SK-N-SH treated with all-trans-retinoic acid at 6 μM for 48 hours (cell line): ENCODE results near the gene NR2E3.
"Not testable (repeated sequence)": the region's sequence is repeated elsewhere in the genome, so short reads cannot be mapped to it uniquely, and the experiment has no call there.

Experiments used
- ATAC-seq: fragments of 200-7000 bp; cut with Tn5 transposase; 3 replicates; pipeline ENCODE4 v1.9.1; 2020; ENCODE audit warnings: mild to moderate bottlenecking, moderate library complexity
- BACH2 ChIP-seq: fragments of 250-450 bp; sonication (Bioruptor Pico); IDR thresholded peaks from 2 replicates; pipeline ENCODE4 v1.9.0; 2021; ENCODE audit warnings: mild to moderate bottlenecking, borderline replicate concordance
- CSDC2 ChIP-seq: fragments of 250-450 bp; sonication (Bioruptor Pico); IDR thresholded peaks from 2 replicates; pipeline ENCODE4 v1.5.0; 2020; ENCODE audit warnings: mild to moderate bottlenecking, moderate library complexity
- ESRRG ChIP-seq: fragments of 250-450 bp; sonication (Bioruptor Pico); IDR thresholded peaks from 2 replicates; pipeline ENCODE4 v1.6.1; 2021; ENCODE audit warnings: mild to moderate bottlenecking
- GLIS3 ChIP-seq: fragments of 250-450 bp; sonication (Bioruptor Pico); IDR thresholded peaks from 2 replicates; pipeline ENCODE4 v1.5.0; 2020; ENCODE audit warnings: mild to moderate bottlenecking, moderate library complexity
- ISL1 ChIP-seq: fragments of 250-450 bp; sonication (Bioruptor Pico); IDR thresholded peaks from 2 replicates; pipeline ENCODE4 v2.1.2; 2022; ENCODE audit warnings: mild to moderate bottlenecking, moderate library complexity
- OSR1 ChIP-seq: fragments of 250-450 bp; sonication (Bioruptor Pico); IDR thresholded peaks from 2 replicates; pipeline ENCODE4 v1.8.0; 2022; ENCODE audit warnings: moderate library complexity, mild to moderate bottlenecking, inconsistent platforms
- POU6F1 ChIP-seq: fragments of 250-450 bp; sonication (Bioruptor Pico); IDR thresholded peaks from 2 replicates; pipeline ENCODE4 v1.8.0; 2021; ENCODE audit warnings: low read depth, mild to moderate bottlenecking, moderate library complexity, borderline replicate concordance
- PPARA ChIP-seq: fragments of 250-450 bp; sonication (Bioruptor Pico); IDR thresholded peaks from 2 replicates; pipeline ENCODE4 v1.5.0; 2020; ENCODE audit warnings: mild to moderate bottlenecking, borderline replicate concordance
- RARB ChIP-seq: fragments of 250-450 bp; sonication (Bioruptor Pico); IDR thresholded peaks from 2 replicates; pipeline ENCODE4 v1.8.0; 2021; ENCODE audit warnings: mild to moderate bottlenecking, moderate library complexity
- TCF4 ChIP-seq: fragments of 250-450 bp; sonication (Bioruptor Pico); IDR thresholded peaks from 2 replicates; pipeline ENCODE4 v1.8.0; 2021; ENCODE audit warnings: mild to moderate bottlenecking, moderate library complexity, borderline replicate concordance
- TOX ChIP-seq: fragments of 250-450 bp; sonication (Bioruptor Pico); IDR thresholded peaks from 2 replicates; pipeline ENCODE4 v1.8.0; 2021; ENCODE audit warnings: mild to moderate bottlenecking, moderate library complexity, borderline replicate concordance
- TSHZ2 ChIP-seq: fragments of 250-450 bp; sonication (Bioruptor Pico); IDR thresholded peaks from 2 replicates; pipeline ENCODE4 v1.5.0; 2020; ENCODE audit warnings: mild to moderate bottlenecking, moderate library complexity
- ZFP3 ChIP-seq: fragments of 250-450 bp; sonication (Bioruptor Pico); IDR thresholded peaks from 2 replicates; pipeline ENCODE4 v1.5.0; 2020; ENCODE audit warnings: mild to moderate bottlenecking, moderate library complexity
- ZFP30 ChIP-seq: fragments of 450-650 bp; formaldehyde crosslinking; IDR thresholded peaks from 2 replicates; pipeline ENCODE4 v1.5.0; 2022; ENCODE audit warnings: mild to moderate bottlenecking, moderate library complexity
- ZNF565 ChIP-seq: fragments of 450-650 bp; formaldehyde crosslinking; conservative IDR thresholded peaks from 2 replicates; pipeline ENCODE4 v1.5.0; 2020; ENCODE audit warnings: low read depth, mild to moderate bottlenecking, moderate library complexity
- ZNF70 ChIP-seq: fragments of 450-650 bp; formaldehyde crosslinking; IDR thresholded peaks from 2 replicates; pipeline ENCODE4 v1.5.0; 2020; ENCODE audit warnings: mild to moderate bottlenecking, moderate library complexity
- ZNF8 ChIP-seq: fragments of 450-650 bp; formaldehyde crosslinking; IDR thresholded peaks from 2 replicates; pipeline ENCODE4 v1.5.0; 2020; ENCODE audit warnings: mild to moderate bottlenecking, moderate library complexity
- TF ChIP-seq, protein P1 (sequence below): fragments of 250-450 bp; sonication (Bioruptor Pico); IDR thresholded peaks from 2 replicates; pipeline ENCODE4 v1.5.1; 2020; ENCODE audit warnings: low read depth, mild to moderate bottlenecking, moderate library complexity

The NR2E3 gene

DNA sequence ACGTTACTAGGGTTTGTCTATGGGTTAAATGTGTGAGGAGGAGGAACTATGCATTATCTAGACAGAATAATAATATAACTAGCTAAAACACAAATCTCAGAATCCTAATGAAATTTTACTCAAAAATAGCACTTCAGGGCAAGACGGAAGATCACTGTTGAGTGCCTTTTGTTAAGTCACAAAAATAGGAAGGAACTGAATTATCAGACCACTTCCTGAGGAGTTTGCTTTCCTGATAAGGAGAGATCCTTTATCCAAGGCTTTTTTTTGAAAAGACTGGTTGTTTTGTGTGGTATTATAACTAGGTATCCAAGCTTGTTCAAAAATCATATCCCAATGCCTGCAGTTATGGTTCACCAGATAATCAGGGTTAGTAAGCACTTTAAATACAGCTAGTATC is 34.6 kb downstream of the NR2E3 start:
- TF ChIP-seq POU6F1 (CRISPR knock-in tag) (no peak), OSR1 (CRISPR knock-in tag) (no peak), ESRRG (CRISPR knock-in tag) (no peak), CSDC2 (no peak), ZNF70 (CRISPR knock-in tag) (no peak), TSHZ2 (CRISPR knock-in tag) (no peak), ISL1 (CRISPR knock-in tag) (no peak), TOX (CRISPR knock-in tag) (no peak), RARB (CRISPR knock-in tag) (no peak), BACH2 (CRISPR knock-in tag) (no peak), ZNF565 (CRISPR knock-in tag) (no peak), TCF4 (CRISPR knock-in tag) (no peak)

DNA sequence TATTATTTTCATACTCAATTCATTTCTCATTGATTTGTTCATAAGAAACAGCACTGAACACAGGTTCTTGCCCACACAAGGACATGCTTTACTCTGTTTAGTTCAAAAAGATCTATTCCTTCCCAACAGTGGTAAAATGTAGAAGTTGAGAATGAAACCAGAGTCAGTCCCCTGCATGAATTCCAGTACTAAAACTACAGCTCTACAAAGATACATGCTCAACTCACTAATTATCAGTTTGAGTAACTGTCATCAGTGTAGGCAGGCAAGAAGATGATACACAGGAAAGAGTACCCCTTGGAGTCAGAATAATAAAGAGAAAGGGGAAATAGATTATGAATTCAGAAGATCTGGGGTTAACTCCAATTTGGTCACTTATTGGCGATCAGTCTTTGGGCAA is 43.2 kb downstream of the NR2E3 start:
- ATAC-seq = no peak
- no peak for TF ChIP-seq ZFP3
- no peak for TF ChIP-seq GLIS3 (CRISPR knock-in tag)
- TF ChIP-seq ZNF8 (CRISPR knock-in tag) = no peak
- no peak for TF ChIP-seq ZFP30 (CRISPR knock-in tag)
- no peak for TF ChIP-seq TCF4 (CRISPR knock-in tag)
- no peak for TF ChIP-seq RARB (CRISPR knock-in tag)
- TF ChIP-seq ESRRG (CRISPR knock-in tag) = no peak
- no peak for TF ChIP-seq PPARA
- no peak for TF ChIP-seq ISL1 (CRISPR knock-in tag)
- TF ChIP-seq, protein P1, sequence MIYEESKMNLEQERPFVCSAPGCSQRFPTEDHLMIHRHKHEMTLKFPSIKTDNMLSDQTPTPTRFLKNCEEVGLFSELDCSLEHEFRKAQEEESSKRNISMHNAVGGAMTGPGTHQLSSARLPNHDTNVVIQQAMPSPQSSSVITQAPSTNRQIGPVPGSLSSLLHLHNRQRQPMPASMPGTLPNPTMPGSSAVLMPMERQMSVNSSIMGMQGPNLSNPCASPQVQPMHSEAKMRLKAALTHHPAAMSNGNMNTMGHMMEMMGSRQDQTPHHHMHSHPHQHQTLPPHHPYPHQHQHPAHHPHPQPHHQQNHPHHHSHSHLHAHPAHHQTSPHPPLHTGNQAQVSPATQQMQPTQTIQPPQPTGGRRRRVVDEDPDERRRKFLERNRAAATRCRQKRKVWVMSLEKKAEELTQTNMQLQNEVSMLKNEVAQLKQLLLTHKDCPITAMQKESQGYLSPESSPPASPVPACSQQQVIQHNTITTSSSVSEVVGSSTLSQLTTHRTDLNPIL = no peak

More for the DNA sequence above, 34.6 kb downstream of the NR2E3 start:
- ATAC-seq = no peak

GRCh38 chr15:71858232-71858631 is 47.9 kb downstream of the NR2E3 start:
- ATAC-seq = not testable (repeated sequence)
